NCI-H1694 (cell line): Measurements from ENCODE around the gene MAGEB1.

Source experiments
- DNase-seq: peaks from one replicate; lab custom pipeline; 2025; lab: John Stamatoyannopoulos, UW

MAGEB1 gene, protein sequence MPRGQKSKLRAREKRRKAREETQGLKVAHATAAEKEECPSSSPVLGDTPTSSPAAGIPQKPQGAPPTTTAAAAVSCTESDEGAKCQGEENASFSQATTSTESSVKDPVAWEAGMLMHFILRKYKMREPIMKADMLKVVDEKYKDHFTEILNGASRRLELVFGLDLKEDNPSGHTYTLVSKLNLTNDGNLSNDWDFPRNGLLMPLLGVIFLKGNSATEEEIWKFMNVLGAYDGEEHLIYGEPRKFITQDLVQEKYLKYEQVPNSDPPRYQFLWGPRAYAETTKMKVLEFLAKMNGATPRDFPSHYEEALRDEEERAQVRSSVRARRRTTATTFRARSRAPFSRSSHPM

GRCh38 chrX:30246769-30247489, at the start of gene MAGEB1:
Gene MAGEB1 (plus strand): TSS chrX:30247146. CDS start chrX:30250494, 3,348 bp downstream.
- DNase-seq, result peak; percentile 14

DNA sequence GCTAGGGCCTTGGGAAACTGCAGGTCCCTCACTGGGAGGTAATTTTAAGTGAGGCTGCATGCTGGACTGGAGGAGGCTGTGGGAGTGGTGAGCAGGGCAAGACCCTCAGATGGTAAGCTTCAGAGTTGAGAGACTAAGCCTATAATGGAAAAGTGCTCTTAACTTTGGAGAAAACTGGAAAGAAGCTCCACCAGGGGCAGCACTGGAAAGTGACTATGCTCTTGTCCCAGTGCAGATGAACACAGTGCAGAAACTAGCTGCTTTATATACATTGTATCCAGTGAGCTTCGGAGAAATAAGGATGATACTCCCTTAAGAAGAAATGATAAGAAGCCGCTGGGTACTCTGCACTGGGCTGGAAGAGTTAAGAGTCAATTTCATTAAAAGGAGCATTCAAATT, 34.8 kb upstream of the MAGEB1 start:
- DNase-seq, result no peak

DNA sequence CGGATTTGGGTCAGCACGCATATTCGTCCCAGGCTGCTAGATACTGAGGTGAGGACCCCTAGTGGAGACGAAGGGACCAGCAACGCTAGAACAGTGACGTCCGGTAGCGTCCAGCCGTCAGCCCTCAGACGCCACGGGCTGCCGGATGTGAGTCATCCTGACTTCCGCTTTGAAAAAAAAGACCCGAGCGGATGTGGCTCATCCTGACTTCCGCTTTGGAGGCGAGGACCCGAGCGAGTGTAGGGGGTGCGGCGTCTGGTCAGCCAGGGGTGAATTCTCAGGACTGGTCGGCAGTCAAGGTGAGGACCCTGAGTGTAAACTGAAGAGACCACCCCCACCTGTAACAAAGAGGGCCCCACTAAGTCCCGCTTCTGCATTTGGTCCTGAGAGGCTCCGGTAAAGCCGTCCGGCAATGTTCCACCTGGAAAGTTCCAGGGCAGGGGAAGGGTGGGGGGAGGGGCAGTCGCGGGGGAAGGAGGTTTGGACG, 31.5 kb upstream of the MAGEB1 start, which contains the start of gene MAGEB2:
Gene MAGEB2 (plus strand): TSS at position 207 of the 487 bp plus-strand sequence. CDS start 3,018 bp downstream, outside the sequence.
- DNase-seq, result no peak

GRCh38 chrX:30217465-30217864, 29.5 kb upstream of the MAGEB1 start:
- DNase-seq, result no peak

DNA sequence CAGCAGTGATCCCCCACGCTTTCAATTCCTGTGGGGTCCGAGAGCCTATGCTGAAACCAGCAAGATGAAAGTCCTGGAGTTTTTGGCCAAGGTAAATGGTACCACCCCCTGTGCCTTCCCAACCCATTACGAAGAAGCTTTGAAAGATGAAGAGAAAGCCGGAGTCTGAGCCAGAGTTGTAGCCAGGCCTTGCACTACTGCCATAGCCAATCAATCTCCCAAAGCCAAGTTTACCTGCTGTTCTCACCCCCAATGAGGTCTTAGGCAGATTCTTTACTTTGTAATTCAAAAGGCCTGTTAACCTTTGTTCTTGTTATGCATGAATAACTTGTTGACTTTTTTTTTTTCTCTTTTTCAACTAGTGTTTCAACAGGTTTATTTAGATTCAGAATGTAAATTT, 27.6 kb upstream of the MAGEB1 start:
- DNase-seq, result no peak

DNA sequence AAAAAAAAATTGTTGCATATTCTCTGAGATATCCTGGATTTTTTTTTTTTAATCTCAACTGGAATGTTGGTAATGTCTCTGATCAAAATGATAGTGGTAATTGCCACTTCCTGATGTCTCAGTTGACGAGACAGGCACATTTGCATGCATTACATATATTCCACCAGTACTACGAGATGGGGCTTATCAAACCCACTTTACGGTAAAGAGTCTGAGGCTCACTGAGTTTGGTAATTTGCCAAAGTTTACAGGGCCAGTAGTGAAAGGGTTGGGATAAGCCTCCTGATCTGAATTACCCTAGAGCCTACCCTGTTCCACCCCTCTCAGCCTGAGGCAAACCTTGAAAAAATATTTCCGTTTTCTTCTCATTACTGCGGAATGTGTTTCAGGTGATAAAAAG, 26.3 kb upstream of the MAGEB1 start:
- DNase-seq, result no peak

- DNase-seq, result no peak
Observed at GRCh38 chrX:30224536-30224935, 22.4 kb upstream of the MAGEB1 start.

DNA sequence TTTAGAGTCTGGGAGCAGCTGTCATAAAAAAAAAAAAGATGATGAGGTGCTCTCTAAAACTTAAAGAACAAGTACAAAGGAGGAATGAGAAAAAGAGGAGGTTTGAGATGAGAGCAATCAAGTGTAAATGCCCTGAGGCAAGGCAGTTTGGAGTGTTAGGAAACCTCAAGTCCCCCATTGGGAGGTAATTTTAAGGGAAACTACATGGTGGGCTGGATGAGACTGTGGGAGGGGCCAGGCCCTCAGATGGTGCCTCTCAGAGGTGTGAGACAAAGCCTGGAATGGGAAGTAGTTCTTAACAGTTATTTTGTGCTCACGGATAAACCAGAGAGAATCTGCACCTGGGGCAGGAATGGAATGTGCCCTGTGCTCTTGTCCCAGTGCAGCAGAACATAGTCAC, 18.4 kb upstream of the MAGEB1 start:
- no peak for DNase-seq

DNA sequence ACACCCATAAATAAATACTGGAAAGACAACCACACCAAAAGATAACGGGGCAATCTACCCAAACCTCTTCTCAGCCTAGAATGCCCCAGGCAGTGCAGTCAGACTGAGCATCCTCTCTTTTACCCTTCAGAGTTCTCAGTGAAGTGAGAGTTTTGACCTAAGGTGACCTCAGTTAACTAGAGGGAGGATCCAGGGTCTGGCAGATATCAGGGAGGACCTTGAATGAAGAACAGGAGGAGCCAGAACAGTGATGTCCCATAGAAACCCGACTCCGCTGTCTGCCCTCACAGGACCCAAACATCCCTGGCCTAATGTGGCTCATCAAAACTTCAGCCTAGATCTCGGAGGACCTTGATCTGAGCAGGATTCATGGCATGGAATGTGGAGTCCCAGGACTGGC, 16.6 kb upstream of the MAGEB1 start, which contains the start of gene MAGEB3:
Gene MAGEB3 (plus strand): TSS at position 263 of the 400 bp plus-strand sequence. CDS start 5,268 bp downstream, outside the sequence.
- DNase-seq, result no peak

- DNase-seq, result no peak
Observed at GRCh38 chrX:30241724-30242415, 5.1 kb upstream of the MAGEB1 start, which contains the start of gene MAGEB4. Gene MAGEB4 (plus strand): TSS chrX:30242000. CDS start chrX:30242136, 136 bp downstream.

GRCh38 chrX:30248854-30249253, 1.9 kb downstream of the MAGEB1 start:
- no peak for DNase-seq

GRCh38 chrX:30253257-30253656, 6.3 kb downstream of the MAGEB1 start:
- DNase-seq, result no peak

- DNase-seq, result no peak
Observed at GRCh38 chrX:30259927-30260326, 13.0 kb downstream of the MAGEB1 start.

- DNase-seq, result no peak
Observed at GRCh38 chrX:30261012-30261411, 14.1 kb downstream of the MAGEB1 start.

DNA sequence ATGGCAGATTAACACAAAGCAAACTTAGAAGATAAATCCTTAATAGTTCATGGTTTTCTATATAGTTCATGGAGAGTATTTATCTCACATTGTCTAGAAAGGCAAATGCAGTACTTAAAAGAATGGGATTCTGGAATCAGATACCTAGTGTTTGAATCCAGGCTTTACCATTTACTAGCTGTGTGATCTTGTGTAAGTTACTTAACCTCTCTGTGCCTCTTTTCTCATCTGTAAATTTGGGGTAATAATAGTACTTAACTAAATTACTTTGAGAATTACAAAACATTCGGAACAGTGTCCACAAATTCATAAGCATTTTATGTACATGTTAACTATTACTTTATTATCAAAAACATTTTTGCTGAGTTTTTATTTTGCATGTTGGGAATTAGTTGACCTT, 15.8 kb downstream of the MAGEB1 start:
- no peak for DNase-seq

DNA sequence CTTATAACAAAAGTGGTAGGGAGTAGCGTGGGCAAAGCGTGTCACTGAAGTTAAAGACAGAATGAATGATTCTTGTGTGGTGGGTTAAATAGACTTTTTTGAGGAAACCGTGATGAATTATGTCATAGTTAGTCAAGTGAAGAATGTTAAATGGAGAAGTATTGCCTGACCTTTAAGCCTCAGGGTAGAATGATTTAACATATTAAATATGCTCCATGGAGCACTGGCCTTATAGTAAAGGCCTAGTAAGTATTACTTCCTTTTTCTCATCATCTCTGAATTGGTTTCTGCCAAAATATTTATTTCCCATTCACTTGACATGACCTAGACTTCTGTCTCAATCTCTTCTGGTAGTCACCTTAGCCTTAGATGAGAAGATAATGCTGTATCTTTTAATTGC, 23.7 kb downstream of the MAGEB1 start:
- DNase-seq, result no peak

DNA sequence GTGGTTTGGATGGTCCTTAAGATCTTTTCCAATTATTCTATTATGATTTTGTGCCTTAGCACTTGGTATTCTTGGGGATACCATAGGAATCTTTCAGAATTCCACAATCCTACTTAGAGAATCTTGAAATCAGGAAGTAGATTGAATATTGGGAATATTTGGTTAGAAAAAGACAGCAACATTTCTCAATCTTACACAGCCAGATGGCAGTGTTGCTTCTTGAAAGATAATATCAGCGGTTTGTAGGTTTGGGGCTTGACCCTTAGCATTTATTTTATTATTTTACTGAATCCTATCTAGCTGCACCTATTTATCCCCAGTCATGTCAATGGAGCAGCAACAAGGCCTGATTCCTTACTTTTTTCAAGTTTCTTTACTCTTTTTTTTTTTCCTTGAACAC, 28.6 kb downstream of the MAGEB1 start:
- no peak for DNase-seq

GRCh38 chrX:30278365-30278764, 31.4 kb downstream of the MAGEB1 start:
- DNase-seq, result no peak

GRCh38 chrX:30280428-30280827, 33.5 kb downstream of the MAGEB1 start:
- DNase-seq, result no peak

GRCh38 chrX:30282527-30282926, 35.6 kb downstream of the MAGEB1 start:
- no peak for DNase-seq

DNA sequence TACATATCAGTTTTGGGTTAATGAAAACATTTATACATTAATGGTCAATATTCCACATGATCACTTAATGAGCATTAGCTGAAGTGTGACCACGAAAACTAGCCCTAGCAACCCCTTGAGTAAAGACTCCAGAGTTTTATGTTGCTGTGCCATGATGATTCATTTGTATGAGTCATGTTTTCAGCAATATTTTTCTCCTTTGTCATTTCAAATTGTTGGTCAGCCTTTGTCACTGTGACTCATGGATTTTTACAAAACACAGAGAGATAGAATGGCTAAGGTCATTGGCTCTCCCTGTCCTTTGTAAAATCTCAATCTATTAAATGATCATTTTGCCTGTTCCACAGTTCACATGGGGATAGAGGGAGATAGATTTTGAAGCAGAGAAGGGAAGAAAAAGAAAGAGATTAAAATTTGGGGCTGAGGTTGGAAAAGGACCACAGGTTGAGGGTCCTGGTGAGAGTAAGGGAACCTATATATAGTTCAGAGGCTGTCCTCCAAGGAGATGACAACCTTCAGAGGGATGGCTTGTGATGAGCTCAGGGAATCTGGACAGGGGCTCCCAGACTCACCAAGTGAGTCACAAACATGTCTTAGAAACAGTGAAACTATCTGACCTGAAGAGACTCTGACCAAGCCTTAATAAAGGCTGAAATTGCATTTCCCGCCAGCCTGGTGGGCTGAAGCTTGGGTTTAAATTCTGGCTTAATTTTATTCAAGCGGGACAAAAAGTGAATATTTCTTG, 36.7 kb downstream of the MAGEB1 start:
- no peak for DNase-seq
